Medulla oblongata (tissue), 1 donor: ENCODE results near the gene KLHL22.
"Not testable (repeated sequence)": the region's sequence is repeated elsewhere in the genome, so short reads cannot be mapped to it uniquely, and the experiment has no call there.

Experiments
- DNase-seq: peaks from one replicate; pipeline ENCODE4 v3.0.0-alpha.2; 2015; ENCODE audit errors: extremely low spot score

KLHL22 gene

DNA sequence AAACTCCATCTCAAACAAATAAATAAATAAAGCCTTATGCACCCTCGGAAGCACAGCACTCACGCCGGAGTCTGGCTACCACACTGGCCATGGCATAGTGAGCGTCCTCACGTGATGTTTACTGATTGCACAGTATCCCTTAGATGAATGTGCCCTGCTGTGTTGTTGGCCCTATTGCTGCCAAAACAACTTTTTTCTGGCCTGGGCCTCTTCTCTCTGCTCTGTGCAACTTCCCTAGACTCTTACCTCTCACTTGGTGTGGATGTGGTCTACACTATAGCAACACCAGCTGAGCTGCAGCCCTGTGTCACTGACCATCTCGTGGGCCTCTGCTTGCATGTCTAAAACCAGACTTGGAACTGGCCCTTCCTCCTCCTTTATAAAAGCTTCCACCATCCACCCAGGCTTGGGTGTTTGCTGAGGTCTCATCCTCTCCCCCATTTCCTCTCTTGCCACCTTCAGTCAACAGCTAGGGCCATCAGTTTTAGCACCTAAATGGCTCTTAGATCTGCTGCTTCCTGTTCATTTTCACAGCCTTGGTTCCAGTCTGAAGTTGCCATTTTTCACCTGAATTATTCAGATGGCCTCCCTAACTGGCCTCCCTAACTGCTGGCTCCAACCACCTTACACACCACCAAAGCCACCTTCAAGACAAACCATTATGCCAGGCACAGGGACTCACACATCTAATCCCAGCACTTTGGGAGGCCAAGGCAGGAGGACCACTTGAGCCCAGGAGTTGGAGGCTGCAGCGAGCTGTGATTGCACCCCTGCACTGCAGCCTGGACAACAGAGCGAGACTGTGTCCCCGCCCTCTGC lies 92.4 kb downstream of the KLHL22 start:
- no peak for DNase-seq

DNA sequence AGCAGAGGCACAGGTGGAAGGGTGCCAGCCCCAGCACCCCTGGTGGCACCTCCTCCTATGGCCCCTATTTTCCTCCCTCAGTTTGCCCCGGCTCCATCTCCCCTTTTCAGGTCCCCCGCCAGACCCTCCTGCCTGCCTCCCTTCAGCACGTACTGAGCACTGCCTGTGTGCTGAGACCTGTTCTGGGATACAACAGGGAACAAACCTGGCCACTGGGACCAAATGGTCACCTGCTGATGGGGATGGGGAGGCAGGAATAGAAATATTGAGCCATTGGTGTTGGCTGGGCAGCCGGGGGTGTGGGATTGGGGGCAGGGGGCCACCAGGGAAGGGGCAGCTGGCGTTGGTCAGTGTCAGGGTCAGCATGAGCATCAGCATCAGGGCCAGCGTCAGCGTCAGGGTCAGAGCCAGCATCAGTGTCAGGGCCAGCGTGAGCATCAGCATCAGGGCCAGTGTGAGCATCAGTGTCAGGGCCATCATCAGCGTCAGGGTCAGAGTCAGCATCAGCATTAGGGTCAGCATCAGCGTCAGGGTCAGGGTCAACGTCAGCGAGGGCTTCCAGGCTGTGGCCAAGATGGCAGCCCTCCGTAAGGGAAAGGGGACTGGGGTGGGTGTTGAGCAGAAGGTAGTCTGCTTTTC lies 94.1 kb downstream of the KLHL22 start:
- DNase-seq: no peak

DNA sequence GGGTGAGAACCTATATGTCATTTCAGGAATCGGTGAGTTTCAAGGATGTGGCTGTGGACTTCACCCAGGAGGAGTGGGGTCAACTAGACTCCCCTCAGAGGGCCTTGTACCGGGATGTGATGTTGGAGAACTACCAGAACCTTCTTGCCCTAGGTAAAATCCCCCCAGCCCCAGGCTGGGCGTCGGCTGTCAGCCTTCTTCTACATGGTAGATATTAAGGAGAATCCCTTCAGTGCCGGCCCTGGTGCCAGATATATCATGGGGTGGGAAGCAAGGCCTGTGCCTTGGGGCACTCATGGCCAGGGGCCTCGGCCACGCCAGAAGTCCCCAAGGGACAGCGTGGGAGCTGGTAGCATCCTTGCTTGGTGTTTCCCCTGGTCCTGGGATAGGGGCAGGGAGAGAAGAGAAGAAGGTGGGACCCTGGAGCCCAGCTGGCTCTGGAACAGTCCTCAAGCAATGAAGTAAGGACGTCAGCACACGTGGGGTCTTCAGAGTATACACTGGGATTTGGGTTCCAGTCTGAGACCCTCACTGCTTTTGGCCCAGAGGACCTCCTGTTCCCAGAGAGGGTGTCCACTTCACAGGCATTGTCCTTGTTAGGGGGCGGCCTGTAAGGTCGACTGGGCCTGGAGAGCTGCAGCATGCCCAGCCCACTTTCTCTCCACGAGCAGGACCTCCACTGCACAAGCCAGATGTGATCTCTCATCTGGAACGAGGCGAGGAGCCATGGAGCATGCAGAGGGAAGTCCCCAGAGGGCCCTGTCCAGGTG lies 94.8 kb downstream of the KLHL22 start:
- DNase-seq: no peak

DNA sequence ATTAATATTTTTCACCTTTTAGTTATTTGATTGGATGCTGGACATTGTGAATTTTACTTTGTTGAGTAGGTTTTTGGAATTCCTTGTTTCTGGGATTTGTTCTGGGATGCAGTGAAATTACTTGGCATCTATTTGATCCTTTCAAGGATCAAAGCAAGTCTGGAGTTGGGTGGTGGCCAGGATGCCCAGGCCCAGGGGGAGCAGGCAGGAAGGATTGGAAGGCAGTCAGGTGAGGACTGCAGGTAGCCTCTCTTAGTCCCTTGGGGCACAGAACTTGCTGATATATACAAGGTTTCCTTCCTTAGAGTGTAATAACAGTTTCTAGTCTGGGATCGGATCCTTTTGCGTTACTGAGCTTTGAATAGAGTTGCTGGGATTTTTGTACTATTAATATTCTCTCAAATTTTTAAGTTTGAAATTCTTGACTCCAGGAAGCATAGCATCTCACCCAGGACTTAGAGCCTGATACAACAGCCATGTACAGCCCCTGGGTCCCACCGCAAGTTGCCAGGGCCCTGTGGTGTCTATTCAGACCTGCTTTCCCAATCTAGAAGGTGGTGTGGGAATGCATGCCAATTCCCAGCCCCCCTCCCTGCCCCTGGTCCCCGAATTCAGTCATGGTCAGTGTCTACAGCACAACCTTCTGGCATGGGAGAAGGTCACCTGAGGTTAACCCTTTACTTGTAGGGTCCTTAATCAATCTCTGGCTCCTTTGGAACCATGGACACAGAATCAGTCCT lies 95.6 kb downstream of the KLHL22 start:
- no peak for DNase-seq

DNA sequence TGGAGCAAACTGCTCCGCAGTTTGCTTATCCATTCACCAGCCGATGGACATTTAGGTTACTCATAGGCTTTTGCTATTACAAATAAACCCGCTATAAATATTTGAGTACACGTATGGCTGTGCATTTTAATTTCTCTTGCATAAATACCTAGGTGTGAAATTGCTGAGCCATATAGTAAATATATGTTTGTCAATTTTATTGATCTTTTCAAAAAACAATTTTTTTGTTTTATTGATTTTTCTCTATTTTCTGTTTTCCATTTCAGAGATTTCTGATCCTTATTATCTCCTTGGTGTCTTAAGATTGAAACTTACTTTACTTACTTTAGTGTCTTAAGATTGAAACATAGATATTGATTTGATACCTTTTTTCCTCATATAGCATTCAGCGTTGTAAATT lies 97.2 kb downstream of the KLHL22 start:
- no peak for DNase-seq

DNA sequence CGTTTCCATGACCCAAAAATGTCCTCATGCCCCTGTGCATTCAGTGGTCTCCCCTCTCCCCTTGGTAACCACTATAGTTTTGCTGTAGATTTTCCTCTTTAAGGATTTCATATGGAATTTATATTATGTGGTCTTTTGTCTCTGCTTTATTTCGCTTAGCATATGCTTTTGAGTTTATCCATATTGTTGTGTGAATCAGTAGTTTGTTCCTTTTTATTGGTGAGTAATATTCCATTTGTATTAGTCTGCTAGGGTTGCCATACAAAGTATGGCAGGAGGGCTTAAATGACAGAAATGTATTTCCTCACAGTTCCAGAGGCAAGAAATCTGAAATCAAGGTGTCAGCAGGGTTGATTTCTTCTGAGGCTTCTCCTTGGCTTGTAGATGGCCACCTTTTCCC lies 98.1 kb downstream of the KLHL22 start:
- DNase-seq: no peak

DNA sequence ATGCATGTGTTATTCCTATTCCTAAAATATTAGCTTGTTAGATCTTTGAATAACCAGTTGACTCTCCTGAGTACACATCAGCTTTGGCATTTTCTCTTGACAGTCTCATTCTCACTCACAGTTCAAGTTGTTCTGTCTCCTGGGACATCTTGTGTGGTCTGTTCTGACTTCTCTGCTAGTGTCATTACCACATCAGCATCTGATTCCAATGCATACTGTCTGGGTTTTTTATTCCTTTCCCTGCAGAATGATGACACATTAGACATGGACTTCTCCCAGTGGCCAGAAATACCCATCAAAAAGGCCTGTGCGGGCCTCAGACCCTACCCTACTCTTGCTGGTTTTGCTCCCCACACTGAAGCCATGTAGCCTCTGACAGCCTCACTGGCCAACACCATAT lies 99.0 kb downstream of the KLHL22 start:
- no peak for DNase-seq

DNA sequence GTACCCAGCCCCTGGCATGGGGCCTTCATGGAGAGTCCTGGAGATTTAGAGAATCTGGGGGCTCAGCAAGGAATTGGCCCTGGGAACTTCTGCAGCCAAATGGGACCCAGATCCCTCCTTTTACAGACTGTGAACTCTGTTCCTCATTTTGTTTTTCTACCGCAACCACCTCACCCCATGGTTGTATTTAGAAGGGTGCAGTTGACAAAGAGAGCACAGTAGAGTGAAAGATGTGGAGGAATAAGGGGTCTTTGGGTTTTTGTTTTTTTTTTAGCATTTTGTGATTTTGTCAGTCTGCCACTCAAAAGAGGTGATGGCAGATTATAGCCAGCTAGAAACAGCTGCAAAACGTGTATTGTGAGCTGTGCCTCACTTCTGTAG lies 99.7 kb downstream of the KLHL22 start:
- no peak for DNase-seq

DNA sequence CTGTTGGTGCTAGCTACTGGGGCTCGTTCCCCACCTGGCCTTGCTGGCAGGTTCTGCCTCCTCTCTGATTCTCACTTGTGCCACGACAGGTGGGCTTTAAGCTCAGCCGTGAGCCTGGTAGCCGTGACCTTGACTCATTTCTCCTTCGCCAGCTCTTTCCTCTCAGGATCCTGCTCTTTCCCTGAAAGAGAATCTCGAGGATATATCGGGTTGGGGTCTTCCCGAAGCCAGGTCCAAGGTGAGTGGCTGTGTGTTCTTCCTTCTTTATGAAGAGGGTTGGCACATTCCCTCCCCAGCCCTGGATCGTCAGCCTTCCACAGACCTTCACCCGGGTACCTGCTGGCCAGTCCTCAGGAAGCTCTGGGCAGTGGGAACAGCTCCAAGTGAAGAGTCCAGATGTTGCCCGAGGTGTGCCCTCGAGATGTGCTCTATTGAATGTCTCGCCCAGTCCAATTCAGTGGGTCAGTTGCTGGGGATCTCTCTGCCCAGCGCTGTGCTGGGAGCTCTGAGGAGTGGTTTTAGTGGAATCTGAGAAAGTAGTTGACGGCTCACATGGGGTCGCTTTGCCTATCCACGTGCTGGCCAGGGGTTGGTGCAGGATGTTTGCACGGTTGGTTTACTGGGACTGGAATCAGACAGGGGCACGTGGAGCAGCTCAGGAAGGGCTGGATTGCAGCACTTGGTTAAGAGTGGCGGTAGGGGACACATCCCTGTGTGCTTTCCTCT lies 100.3 kb downstream of the KLHL22 start:
- no peak for DNase-seq

DNA sequence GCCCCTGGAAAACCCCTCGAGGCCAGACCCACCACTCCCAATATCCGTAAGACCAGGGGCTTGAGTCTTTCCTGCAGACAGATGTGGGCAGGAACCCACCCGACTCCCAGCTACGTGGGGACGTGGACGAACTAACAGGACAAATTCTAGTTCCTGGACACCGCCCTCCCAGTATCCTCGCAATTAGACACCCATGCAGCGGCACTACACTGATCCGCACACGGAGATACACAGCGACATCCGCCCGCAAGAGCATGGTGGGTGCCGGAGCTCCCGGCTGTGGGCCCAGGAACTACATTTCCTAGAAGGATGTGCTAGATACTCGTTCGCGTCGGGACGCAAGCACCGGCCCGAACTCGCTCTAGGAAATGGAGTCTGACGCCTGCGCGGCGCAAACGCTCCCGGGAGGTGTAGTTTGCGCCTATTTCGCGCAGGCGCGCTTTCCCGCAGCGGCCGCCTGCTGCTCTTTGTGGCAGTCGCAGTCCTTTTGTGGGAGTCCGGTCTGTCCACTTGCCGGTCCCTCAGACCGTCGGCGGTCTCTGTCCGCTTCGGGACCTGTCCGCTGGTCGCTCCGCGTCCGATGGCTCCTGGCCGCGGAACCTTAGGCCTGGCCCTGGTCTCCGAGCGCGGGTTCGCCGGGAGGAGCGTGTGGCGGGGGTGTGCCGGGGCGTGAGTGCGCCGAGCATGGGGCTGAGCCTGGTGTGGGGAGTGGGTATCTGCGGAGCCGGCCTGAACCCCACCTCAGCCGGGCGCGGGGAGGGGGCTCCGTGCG lies 101.7 kb downstream of the KLHL22 start, which contains the start of gene ZNF74:
Gene ZNF74, plus strand, starts transcription at position 447 of the 772 bp plus-strand sequence. CDS start 478 bp downstream, outside the sequence.
- DNase-seq: peak; percentile 95

DNA sequence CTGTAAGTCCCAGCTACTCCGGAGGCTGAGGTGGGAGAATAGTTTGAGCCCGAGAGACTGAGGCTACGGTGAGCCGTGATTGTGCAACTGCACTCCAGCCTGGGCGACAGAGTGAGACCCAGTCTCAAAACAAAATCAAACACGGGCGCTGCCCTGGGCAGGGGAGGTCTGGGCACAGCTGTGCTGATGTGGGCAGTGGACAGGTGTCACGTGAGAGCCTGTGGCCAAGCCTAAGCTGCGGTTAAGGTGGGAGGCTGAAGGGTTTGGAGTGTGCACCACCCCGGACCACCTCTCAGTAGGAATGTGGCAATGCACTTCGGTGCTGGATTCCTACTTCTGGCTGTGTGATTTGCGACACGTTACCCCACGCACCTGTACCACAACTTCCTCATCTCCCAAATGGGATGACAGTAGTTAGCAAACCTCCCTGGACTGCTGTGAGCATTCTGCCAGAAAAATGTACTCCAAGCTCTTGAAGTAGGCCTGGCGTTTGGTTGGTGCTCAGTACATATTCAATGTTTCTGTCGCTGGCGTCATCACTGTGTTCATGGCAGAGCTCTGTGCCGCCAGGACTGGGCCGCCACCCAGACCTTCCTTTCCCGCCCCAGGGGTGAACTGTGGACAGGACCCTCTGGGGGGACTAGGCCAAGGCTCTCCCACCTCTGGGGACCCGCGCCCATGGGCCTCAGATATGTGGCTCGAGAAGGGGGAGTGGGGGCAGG lies 102.5 kb downstream of the KLHL22 start:
- DNase-seq: peak; percentile 7

DNA sequence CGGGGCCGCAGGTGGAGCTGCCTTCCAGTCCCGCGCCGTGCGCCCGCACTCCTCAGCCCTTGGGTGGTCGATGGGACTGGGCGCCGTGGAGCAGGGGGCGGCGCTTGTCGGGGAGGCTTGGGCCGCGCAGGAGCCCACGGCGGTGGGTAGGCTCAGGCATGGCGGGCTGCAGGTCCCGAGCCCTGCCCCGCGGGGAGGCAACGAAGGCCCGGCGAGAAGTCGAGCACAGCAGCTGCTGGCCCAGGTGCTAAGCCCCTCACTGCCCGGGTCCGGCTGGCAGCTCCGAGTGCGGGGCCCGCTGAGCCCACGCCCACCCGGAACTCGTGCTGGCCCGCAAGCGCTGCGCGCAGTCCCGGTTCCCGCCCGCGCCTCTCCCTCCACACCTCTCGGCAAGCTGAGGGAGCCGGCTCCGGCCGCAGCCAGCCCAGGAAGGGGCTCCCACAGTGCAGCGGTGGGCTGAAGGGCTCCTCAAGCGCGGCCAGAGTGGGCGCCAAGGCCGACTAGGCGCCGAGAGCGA lies 103.2 kb downstream of the KLHL22 start:
- DNase-seq: not testable (repeated sequence)
